ENCODE results near the gene ZCCHC9. TPM values are rescaled to one million over a fixed set of nuclear protein-coding genes. Genes with fewer than 3 reads are reported as not detected.

Gene ZCCHC9
- polyA plus RNA-seq, 1 donor (not counting 4 experiments of a cell fraction or from before 2014, with no cell fraction given): 24.1 TPM

- Histone ChIP-seq H3K36me3 (ENCODE audit: control insufficient read depth in 2 of 2, extremely low read depth in 1 of 2, insufficient read depth in 2 of 2, low read length in 2 of 2) (peaks cover 3 to 7% of the 10 kb centered on the region in 2 experiments), H3K27me3 (ENCODE audit: control insufficient read depth, extremely low read depth, insufficient read depth, low read length) (no peaks in the 10 kb centered on the region), H3K4me3 (ENCODE audit: control insufficient read depth in 2 of 3, extremely low read depth in 1 of 3, insufficient read depth in 2 of 3, low read depth in 1 of 3, low read length in 3 of 3) (no peak overlapping the region), H3K27ac (ENCODE audit: control insufficient read depth, insufficient read depth, low read length) (no peak overlapping the region), H3K9me1 (ENCODE audit: control insufficient read depth, extremely low read depth, insufficient read depth, low read length) (no peaks in the 10 kb centered on the region), H3K79me2 (ENCODE audit: control insufficient read depth, insufficient read depth, low read length) (no peaks in the 10 kb centered on the region), H3K4me1 (ENCODE audit: control insufficient read depth, extremely low read depth, insufficient read depth, low read length) (no peaks in the 10 kb centered on the region), H3K4me2 (ENCODE audit: control insufficient read depth, extremely low read depth, insufficient read depth, low read depth, low read length) (no peak overlapping the region), H4K20me1 (ENCODE audit: control insufficient read depth, extremely low read depth, insufficient read depth, low read length) (no peaks in the 10 kb centered on the region), H3K9ac (ENCODE audit: control insufficient read depth, extremely low read depth, insufficient read depth, low read length) (no peak overlapping the region), H3K9me3 (ENCODE audit: control insufficient read depth, low read depth, low read length) (no peaks in the 10 kb centered on the region), H2AFZ (ENCODE audit: control insufficient read depth, low read length) (no peak overlapping the region)
- TF ChIP-seq EZH2 (IDR thresholded peaks at IDR 0.05; ENCODE audit: low read length) (no peak), CTCF (optimal IDR thresholded peaks at IDR 0.05 in 1 of 3, IDR thresholded peaks at IDR 0.05 in 1 of 3, conservative IDR thresholded peaks at IDR 0.05 in 1 of 3; ENCODE audit: extremely low read depth in 1 of 3, insufficient read depth in 2 of 3, low read length in 3 of 3) (no peak)
- dilution Hi-C loops (cut with MboI; ENCODE audit: extremely low pct_ligation_motif_present, low sequenced_read_pairs): no loop called here
- DNase-seq (ENCODE audit: low read depth, low spot score) (no peak), FAIRE-seq (no peak)
These were observed 11.9 kb downstream of the ZCCHC9 start for GRCh38 chr5:81313278-81313677.

- no peak for DNase-seq (ENCODE audit: low read depth, low spot score)
- Histone ChIP-seq H3K79me2 (ENCODE audit: control insufficient read depth, insufficient read depth, low read length) (no peaks in the 10 kb centered on the region), H3K4me3 (ENCODE audit: control insufficient read depth in 2 of 3, extremely low read depth in 1 of 3, insufficient read depth in 2 of 3, low read depth in 1 of 3, low read length in 3 of 3) (no peak overlapping the region), H3K9me1 (ENCODE audit: control insufficient read depth, extremely low read depth, insufficient read depth, low read length) (no peaks in the 10 kb centered on the region), H3K36me3 (ENCODE audit: control insufficient read depth in 2 of 2, extremely low read depth in 1 of 2, insufficient read depth in 2 of 2, low read length in 2 of 2) (peaks cover 3 to 6% of the 10 kb centered on the region in 2 experiments), H3K9me3 (ENCODE audit: control insufficient read depth, low read depth, low read length) (no peaks in the 10 kb centered on the region), H3K4me1 (ENCODE audit: control insufficient read depth, extremely low read depth, insufficient read depth, low read length) (no peaks in the 10 kb centered on the region), H3K9ac (ENCODE audit: control insufficient read depth, extremely low read depth, insufficient read depth, low read length) (no peak overlapping the region), H3K27ac (ENCODE audit: control insufficient read depth, insufficient read depth, low read length) (no peak overlapping the region), H4K20me1 (ENCODE audit: control insufficient read depth, extremely low read depth, insufficient read depth, low read length) (no peaks in the 10 kb centered on the region), H3K27me3 (ENCODE audit: control insufficient read depth, extremely low read depth, insufficient read depth, low read length) (no peaks in the 10 kb centered on the region), H3K4me2 (ENCODE audit: control insufficient read depth, extremely low read depth, insufficient read depth, low read depth, low read length) (no peak overlapping the region), H2AFZ (ENCODE audit: control insufficient read depth, low read length) (no peak overlapping the region)
- TF ChIP-seq EZH2 (IDR thresholded peaks at IDR 0.05; ENCODE audit: low read length): no peak
- FAIRE-seq: no peak
- dilution Hi-C loops (cut with MboI; ENCODE audit: extremely low pct_ligation_motif_present, low sequenced_read_pairs): no loop called here
These were observed 12.3 kb downstream of the ZCCHC9 start for GRCh38 chr5:81313686-81314085.

GRCh38 chr5:81314581-81314980, 13.2 kb downstream of the ZCCHC9 start:
- peaks cover 3 to 6% of the 10 kb centered on the region in 2 experiments for H3K36me3 ChIP-seq (ENCODE audit: control insufficient read depth in 2 of 2, extremely low read depth in 1 of 2, insufficient read depth in 2 of 2, low read length in 2 of 2)
- no peaks in the 10 kb centered on the region for H3K4me1 ChIP-seq (ENCODE audit: control insufficient read depth, extremely low read depth, insufficient read depth, low read length)
- H3K9me1 ChIP-seq (ENCODE audit: control insufficient read depth, extremely low read depth, insufficient read depth, low read length): no peaks in the 10 kb centered on the region
- H3K4me2 ChIP-seq (ENCODE audit: control insufficient read depth, extremely low read depth, insufficient read depth, low read depth, low read length): no peak overlapping the region
- H3K27ac ChIP-seq (ENCODE audit: control insufficient read depth, insufficient read depth, low read length): no peak overlapping the region
- no peaks in the 10 kb centered on the region for H3K79me2 ChIP-seq (ENCODE audit: control insufficient read depth, insufficient read depth, low read length)
- dilution Hi-C loops (cut with MboI; ENCODE audit: extremely low pct_ligation_motif_present, low sequenced_read_pairs): no loop called here
- H4K20me1 ChIP-seq (ENCODE audit: control insufficient read depth, extremely low read depth, insufficient read depth, low read length): no peaks in the 10 kb centered on the region
- no peak overlapping the region for H2AFZ ChIP-seq (ENCODE audit: control insufficient read depth, low read length)
- TF ChIP-seq EZH2 (IDR thresholded peaks at IDR 0.05; ENCODE audit: low read length) (no peak), CTCF (optimal IDR thresholded peaks at IDR 0.05 in 1 of 3, IDR thresholded peaks at IDR 0.05 in 1 of 3, conservative IDR thresholded peaks at IDR 0.05 in 1 of 3; ENCODE audit: extremely low read depth in 1 of 3, insufficient read depth in 2 of 3, low read length in 3 of 3) (no peak)
- no peaks in the 10 kb centered on the region for H3K27me3 ChIP-seq (ENCODE audit: control insufficient read depth, extremely low read depth, insufficient read depth, low read length)
- H3K4me3 ChIP-seq (ENCODE audit: control insufficient read depth in 2 of 3, extremely low read depth in 1 of 3, insufficient read depth in 2 of 3, low read depth in 1 of 3, low read length in 3 of 3): no peak overlapping the region
- FAIRE-seq (no peak), DNase-seq (ENCODE audit: low read depth, low spot score) (no peak)
- H3K9me3 ChIP-seq (ENCODE audit: control insufficient read depth, low read depth, low read length): no peaks in the 10 kb centered on the region
- no peak overlapping the region for H3K9ac ChIP-seq (ENCODE audit: control insufficient read depth, extremely low read depth, insufficient read depth, low read length)
